ENCODE results near the gene PKN1.

DNA sequence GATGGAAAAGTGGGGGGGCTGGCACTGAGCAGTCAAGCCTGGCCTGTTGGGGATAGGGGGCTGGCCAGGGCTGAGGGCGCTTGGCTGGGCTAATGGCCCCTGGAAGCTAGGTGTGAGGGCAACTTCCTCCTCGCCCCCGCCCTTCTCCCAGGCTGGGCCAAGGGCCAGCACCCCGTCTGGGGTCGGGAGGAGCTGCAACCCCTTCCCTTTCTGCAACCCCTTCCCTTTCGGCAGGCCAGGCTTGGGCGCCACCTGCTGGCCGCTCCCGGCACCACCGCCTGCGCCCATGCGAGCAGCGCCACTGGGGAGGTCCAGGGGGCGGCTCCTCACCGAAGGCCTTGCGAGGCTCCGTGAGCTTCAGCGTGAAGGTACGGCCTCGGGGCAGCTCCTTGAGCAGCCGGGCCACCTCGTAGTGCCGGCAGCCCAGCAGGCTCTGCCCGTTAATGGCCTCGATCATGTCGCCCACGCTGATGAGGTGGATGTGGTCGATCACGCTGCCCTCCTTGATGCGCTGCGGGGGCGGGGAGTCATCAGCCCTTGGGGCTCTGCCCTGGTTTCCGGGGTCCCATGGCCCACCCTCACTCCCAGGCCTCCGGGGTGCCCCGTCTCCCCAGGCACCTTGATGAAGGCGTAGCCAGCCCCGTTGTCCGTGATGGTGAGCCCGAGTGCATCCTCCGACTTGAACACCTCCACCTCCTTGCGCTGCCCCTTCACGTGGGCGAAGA lies 47.0 kb downstream of the PKN1 start:
- TF ChIP-seq CBX5 (IDR thresholded peaks at IDR 0.05; ENCODE audit: low read depth) (no peak), CTCF (IDR thresholded peaks at IDR 0.05 in 2 of 3, conservative IDR thresholded peaks at IDR 0.05 in 1 of 3; ENCODE audit: control insufficient read depth in 2 of 3, extremely low read depth in 1 of 3, insufficient read depth in 1 of 3, low read depth in 3 of 3, low read length in 3 of 3) (peak; percentile 86 to 96 (median 86)), CHD1 (IDR thresholded peaks at IDR 0.05; ENCODE audit: low read depth, low read length) (no peak), HDAC2 (IDR thresholded peaks at IDR 0.05) (no peak), NRF1 (conservative IDR thresholded peaks at IDR 0.05; ENCODE audit: low read depth, low read length) (no peak)
- TF ChIP-seq, protein P1, sequence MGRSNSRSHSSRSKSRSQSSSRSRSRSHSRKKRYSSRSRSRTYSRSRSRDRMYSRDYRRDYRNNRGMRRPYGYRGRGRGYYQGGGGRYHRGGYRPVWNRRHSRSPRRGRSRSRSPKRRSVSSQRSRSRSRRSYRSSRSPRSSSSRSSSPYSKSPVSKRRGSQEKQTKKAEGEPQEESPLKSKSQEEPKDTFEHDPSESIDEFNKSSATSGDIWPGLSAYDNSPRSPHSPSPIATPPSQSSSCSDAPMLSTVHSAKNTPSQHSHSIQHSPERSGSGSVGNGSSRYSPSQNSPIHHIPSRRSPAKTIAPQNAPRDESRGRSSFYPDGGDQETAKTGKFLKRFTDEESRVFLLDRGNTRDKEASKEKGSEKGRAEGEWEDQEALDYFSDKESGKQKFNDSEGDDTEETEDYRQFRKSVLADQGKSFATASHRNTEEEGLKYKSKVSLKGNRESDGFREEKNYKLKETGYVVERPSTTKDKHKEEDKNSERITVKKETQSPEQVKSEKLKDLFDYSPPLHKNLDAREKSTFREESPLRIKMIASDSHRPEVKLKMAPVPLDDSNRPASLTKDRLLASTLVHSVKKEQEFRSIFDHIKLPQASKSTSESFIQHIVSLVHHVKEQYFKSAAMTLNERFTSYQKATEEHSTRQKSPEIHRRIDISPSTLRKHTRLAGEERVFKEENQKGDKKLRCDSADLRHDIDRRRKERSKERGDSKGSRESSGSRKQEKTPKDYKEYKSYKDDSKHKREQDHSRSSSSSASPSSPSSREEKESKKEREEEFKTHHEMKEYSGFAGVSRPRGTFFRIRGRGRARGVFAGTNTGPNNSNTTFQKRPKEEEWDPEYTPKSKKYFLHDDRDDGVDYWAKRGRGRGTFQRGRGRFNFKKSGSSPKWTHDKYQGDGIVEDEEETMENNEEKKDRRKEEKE (IDR thresholded peaks at IDR 0.05) = no peak

Measured in GM12878 (cell line).